H9 (cell line): ENCODE data around the gene SP110. TPM values are rescaled to one million over a fixed set of nuclear protein-coding genes. Genes with fewer than 3 reads are reported as not detected.

Experiments used
- DNase-seq: peaks from one replicate; pipeline ENCODE4 v3.0.0-alpha.2; 2017
- H2AFZ ChIP-seq: one replicate; pipeline ENCODE4 v1.6.1; 2013; ENCODE audit warnings: mild to moderate bottlenecking, low read length, control low read depth, moderate library complexity
- H2AK5ac ChIP-seq: 2 replicates; pipeline ENCODE4 v1.6.1; 2013; ENCODE audit warnings: low read length, control low read depth, mixed read lengths; ENCODE audit not compliant: insufficient read length
- H2BK120ac ChIP-seq: one replicate; pipeline ENCODE4 v1.6.1; 2013; ENCODE audit warnings: low read depth, mild to moderate bottlenecking, low read length, control low read depth, inconsistent platforms; ENCODE audit not compliant: poor library complexity, severe bottlenecking
- H2BK12ac ChIP-seq: 2 replicates; pipeline ENCODE4 v1.6.1; 2013; ENCODE audit warnings: low read length, control low read depth, mixed read lengths, low read depth; ENCODE audit not compliant: insufficient read length
- H2BK15ac ChIP-seq: 2 replicates; pipeline ENCODE4 v1.6.1; 2013; ENCODE audit warnings: low read depth, low read length, control low read depth
- H2BK20ac ChIP-seq: one replicate; pipeline ENCODE4 v1.6.1; 2013; ENCODE audit warnings: low read depth, mild to moderate bottlenecking, low read length, control low read depth, inconsistent platforms; ENCODE audit not compliant: poor library complexity, severe bottlenecking
- H2BK5ac ChIP-seq: 2 replicates; pipeline ENCODE4 v1.6.1; 2013; ENCODE audit warnings: low read length, control low read depth, mixed read lengths; ENCODE audit not compliant: insufficient read length
- H3K14ac ChIP-seq: 2 replicates; pipeline ENCODE4 v1.6.1; 2013; ENCODE audit warnings: low read length, control low read depth; ENCODE audit not compliant: insufficient read depth
- H3K18ac ChIP-seq: 2 replicates; pipeline ENCODE4 v1.6.1; 2013; ENCODE audit warnings: low read depth, mild to moderate bottlenecking, mixed read lengths, low read length, control low read depth; ENCODE audit not compliant: insufficient read length
- H3K23ac ChIP-seq: 2 replicates; pipeline ENCODE4 v1.6.1; 2013; ENCODE audit warnings: low read length, control low read depth, mixed read lengths, low read depth; ENCODE audit not compliant: insufficient read length
- H3K23me2 ChIP-seq: 2 replicates; pipeline ENCODE4 v1.6.1; 2013; ENCODE audit warnings: low read depth, mild to moderate bottlenecking, mixed read lengths, low read length, control low read depth; ENCODE audit not compliant: insufficient read length, poor library complexity, severe bottlenecking
- H3K27ac ChIP-seq: 2 replicates; pipeline ENCODE4 v1.5.1; 2013; ENCODE audit warnings: low read length, control low read depth, mixed read lengths, low read depth; ENCODE audit not compliant: insufficient read length
- H3K27me3 ChIP-seq: 2 replicates; pipeline ENCODE4 v1.6.1; 2013; ENCODE audit warnings: low read length, control low read depth, inconsistent platforms; ENCODE audit not compliant: insufficient read depth
- H3K4ac ChIP-seq: 2 replicates; pipeline ENCODE4 v1.6.1; 2013; ENCODE audit warnings: low read depth, mild to moderate bottlenecking, control low read depth, inconsistent platforms, low read length, moderate library complexity
- H3K4me1 ChIP-seq: 2 replicates; pipeline ENCODE4 v1.6.1; 2013; ENCODE audit warnings: low read length, control low read depth, inconsistent platforms; ENCODE audit not compliant: insufficient read depth
- H3K4me2 ChIP-seq: 2 replicates; pipeline ENCODE4 v1.6.1; 2013; ENCODE audit warnings: low read length, control low read depth, mixed read lengths; ENCODE audit not compliant: insufficient read length, insufficient read depth
- H3K56ac ChIP-seq: 2 replicates; pipeline ENCODE4 v1.6.1; 2013; ENCODE audit warnings: low read depth, mild to moderate bottlenecking, mixed read lengths, low read length, control low read depth; ENCODE audit not compliant: insufficient read length
- H3K79me1 ChIP-seq: 2 replicates; pipeline ENCODE4 v1.6.1; 2013; ENCODE audit warnings: low read depth, mild to moderate bottlenecking, moderate library complexity, low read length, control low read depth, inconsistent platforms; ENCODE audit not compliant: insufficient read depth, poor library complexity, severe bottlenecking
- H3K79me2 ChIP-seq: 2 replicates; pipeline ENCODE4 v1.6.1; 2013; ENCODE audit warnings: low read length, control low read depth, inconsistent platforms; ENCODE audit not compliant: insufficient read depth
- H3K9ac ChIP-seq: 2 replicates; pipeline ENCODE4 v1.6.1; 2013; ENCODE audit warnings: low read length, control low read depth, mixed read lengths; ENCODE audit not compliant: insufficient read length; ENCODE audit errors: extremely low read depth
- H3K9me3 ChIP-seq: one replicate; pipeline ENCODE4 v1.6.1; 2013; ENCODE audit warnings: low read depth, low read length, inconsistent platforms; ENCODE audit not compliant: control insufficient read depth
- H3T11ph ChIP-seq: one replicate; pipeline ENCODE4 v1.6.1; 2013; ENCODE audit warnings: mild to moderate bottlenecking, low read length, control low read depth, inconsistent platforms
- H4K20me1 ChIP-seq: one replicate; pipeline ENCODE4 v1.6.1; 2013; ENCODE audit not compliant: control insufficient read depth, insufficient read length, insufficient read depth
- H4K5ac ChIP-seq: 2 replicates; pipeline ENCODE4 v1.6.1; 2013; ENCODE audit warnings: low read depth, mild to moderate bottlenecking, mixed read lengths, low read length, control low read depth; ENCODE audit not compliant: insufficient read length
- H4K8ac ChIP-seq: replicated peaks from 2 replicates; pipeline ENCODE4 v1.6.1; 2013; ENCODE audit warnings: low read length, control low read depth, mixed read lengths, low read depth; ENCODE audit not compliant: insufficient read length
- H4K91ac ChIP-seq: 2 replicates; pipeline ENCODE4 v1.6.1; 2013; ENCODE audit warnings: low read depth, mild to moderate bottlenecking, moderate library complexity, mixed read lengths, low read length, control low read depth; ENCODE audit not compliant: insufficient read length
- H3K27ac Mint-ChIP-seq, 3 experiments: 2 replicates in 2 of 3; 3 replicates in 1 of 3; pipeline ENCODE4 v1.8.0; 2020 to 2021; ENCODE audit warnings: mixed read lengths in 3 of 3, mild to moderate bottlenecking in 1 of 3, moderate library complexity in 1 of 3
- H3K27me3 Mint-ChIP-seq: 2 replicates; pipeline ENCODE4 v1.8.0; 2021; ENCODE audit warnings: low read depth, mild to moderate bottlenecking, moderate library complexity, mixed read lengths
- H3K36me3 Mint-ChIP-seq, 3 experiments: 2 replicates in 2 of 3; 3 replicates in 1 of 3; pipeline ENCODE4 v1.8.0; 2020 to 2021; ENCODE audit warnings: low read depth in 3 of 3, mixed read lengths in 3 of 3; ENCODE audit not compliant: insufficient read depth in 1 of 3
- H3K4me1 Mint-ChIP-seq, 2 experiments: 2 replicates each; pipeline ENCODE4 v1.8.0; 2020; ENCODE audit warnings: mixed read lengths in 2 of 2
- H3K4me3 Mint-ChIP-seq, 2 experiments: 2 replicates in 1 of 2; 3 replicates in 1 of 2; pipeline ENCODE4 v1.8.0; 2020 to 2021; ENCODE audit warnings: mild to moderate bottlenecking in 2 of 2, mixed read lengths in 2 of 2, moderate library complexity in 1 of 2
- H3K9me3 Mint-ChIP-seq, 2 experiments: 2 replicates in 1 of 2; 3 replicates in 1 of 2; pipeline ENCODE4 v1.8.0; 2020; ENCODE audit warnings: mild to moderate bottlenecking in 2 of 2, mixed read lengths in 2 of 2, moderate library complexity in 1 of 2
- CTCF ChIP-seq: fragments of 200-600 bp; sonication (generic); conservative IDR thresholded peaks from 3 replicates; pipeline ENCODE4 v1.8.0; 2021; ENCODE audit warnings: antibody characterized with exemption, mild to moderate bottlenecking
- WGBS: extraction: QIAGEN DNeasy Blood & Tissue Kit; methylation state at CpG from one replicate; pipeline ENCODE4 v1.1.7; 2013; ENCODE audit warnings: missing lambda C conversion rate, low lambda C conversion rate, mixed read lengths; ENCODE audit not compliant: insufficient read length; ENCODE audit errors: extremely low coverage; 5-methylcytosine and 5-hydroxymethylcytosine counted together
- total RNA-seq: library from RNA; stranded (reverse); gene quantifications from 2 replicates; pipeline ENCODE4 v1.2.1, GENCODE V29; 2021

The SP110 gene
- total RNA-seq, 1 experiment from 2014 or later: 3.7 TPM

DNA sequence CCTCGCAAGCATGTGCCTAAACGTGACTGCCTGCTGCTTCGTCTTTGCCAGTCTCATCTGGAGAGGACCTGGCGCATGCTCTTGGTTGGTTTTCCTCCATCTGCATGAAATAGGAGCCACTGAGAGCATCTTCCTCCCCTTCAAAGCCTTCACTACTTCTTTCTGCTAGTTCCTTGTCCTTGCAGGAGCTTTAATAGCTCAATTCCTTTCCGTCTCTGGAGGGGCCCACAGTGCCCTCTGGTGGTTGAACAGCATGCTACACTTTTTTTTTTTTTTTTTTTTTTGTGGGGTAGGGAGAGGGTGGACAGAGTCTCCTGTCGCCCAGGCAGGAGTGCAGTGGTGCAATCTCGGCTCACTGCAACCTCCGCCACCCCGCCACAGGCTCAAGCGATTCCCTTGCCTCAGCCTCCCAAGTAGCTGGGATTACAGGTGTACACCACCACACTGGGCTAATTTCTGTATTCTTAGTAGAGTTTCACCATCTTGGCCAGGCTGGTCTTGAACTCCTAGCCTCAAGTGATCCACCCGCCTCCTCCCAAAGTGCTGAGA lies 59.6 kb downstream of the SP110 start:
- Histone ChIP-seq H3K27me3 (no peaks in the 10 kb centered on the region), H3K9me3 (no peaks in the 10 kb centered on the region), H4K91ac (no peak overlapping the region), H4K8ac (no peak overlapping the region), H3K4me1 (0 out of 2 replicates have a peak, but pooled peaks cover 2% of the 10 kb centered on the region), H3K27ac (no peak overlapping the region), H2BK5ac (no peak overlapping the region), H3K14ac (no peak overlapping the region), H3K23ac (no peak overlapping the region), H3T11ph (no peak overlapping the region), H4K20me1 (no peaks in the 10 kb centered on the region), H2BK120ac (no peak overlapping the region), H2BK20ac (no peak overlapping the region), H2AFZ (no peak overlapping the region), H2BK15ac (no peak overlapping the region), H3K56ac (no peak overlapping the region), H3K79me2 (no peaks in the 10 kb centered on the region), H3K9ac (no peak overlapping the region), H3K4ac (no peak overlapping the region), H3K79me1 (no peaks in the 10 kb centered on the region), H2BK12ac (no peak overlapping the region), H4K5ac (no peak overlapping the region), H3K23me2 (no peaks in the 10 kb centered on the region), H3K18ac (no peak overlapping the region), H3K4me2 (no peak overlapping the region), H2AK5ac (no peak overlapping the region)
- Mint-ChIP-seq H3K27me3 (peaks cover 6% of the 10 kb centered on the region), H3K4me1 (peaks cover 12 to 13% of the 10 kb centered on the region in 2 experiments), H3K9me3 (peaks cover 0 to 9% of the 10 kb centered on the region in 2 experiments; a peak in 3 of 5 replicates), H3K27ac (peak overlapping the region in 1 of 3 experiments; percentile 68; a peak in 1 of 7 replicates), H3K4me3 (no peak overlapping the region), H3K36me3 (peaks cover 2 to 16% (median 4%) of the 10 kb centered on the region in 3 experiments; a peak in 4 of 7 replicates)
- TF ChIP-seq CTCF: peak; percentile 79
- no CpG with 5 or more reads among the region's 11 CpGs for WGBS
- peak; percentile 72 for DNase-seq
